ENCODE results near the gene DYNC1LI1.

DYNC1LI1 gene

DNA sequence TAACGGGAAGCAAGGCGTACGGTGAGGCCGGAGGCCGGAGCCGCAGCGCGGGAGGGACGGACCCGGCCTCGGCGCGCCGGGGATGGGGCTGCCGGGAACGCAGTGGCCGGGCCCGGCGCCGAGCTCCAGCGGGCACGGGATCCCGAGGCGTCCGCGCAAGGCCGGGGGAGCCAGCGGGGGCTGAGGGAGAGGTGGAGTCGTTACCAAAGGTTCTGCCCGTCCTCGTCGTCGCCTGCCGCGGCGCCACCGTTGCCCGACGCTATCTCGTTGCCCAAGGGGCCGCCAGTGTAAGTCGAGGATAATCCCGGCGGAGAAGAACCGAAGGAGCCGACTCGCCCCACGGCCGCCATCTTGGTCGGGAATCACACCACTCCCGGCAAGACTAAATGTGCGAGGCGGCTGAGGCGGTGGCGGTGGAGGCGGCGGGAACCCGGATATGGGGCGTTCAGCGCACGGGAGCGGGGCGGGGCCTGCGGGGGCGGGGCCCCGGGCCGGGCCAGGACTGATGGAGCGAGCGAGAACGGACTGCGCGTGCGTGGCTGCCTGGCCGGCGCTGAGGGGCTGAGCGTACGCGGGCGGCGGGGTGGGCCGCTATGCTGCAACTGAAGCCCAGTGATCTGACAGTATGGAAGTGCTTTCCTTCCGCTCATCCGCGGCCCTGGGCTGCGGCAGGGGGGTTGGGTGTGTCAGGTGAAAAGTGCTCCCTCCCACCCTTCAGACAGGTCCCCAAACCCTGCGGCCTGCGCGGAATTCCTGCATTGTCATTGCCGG lies at the start of gene DYNC1LI1:
TSS of gene DYNC1LI1 (minus strand) at position 438 of the 771 bp plus-strand sequence. CDS start at position 350, 88 bp downstream.
- DNase-seq: peak; percentile 89 to 92 (median 90)

DNA sequence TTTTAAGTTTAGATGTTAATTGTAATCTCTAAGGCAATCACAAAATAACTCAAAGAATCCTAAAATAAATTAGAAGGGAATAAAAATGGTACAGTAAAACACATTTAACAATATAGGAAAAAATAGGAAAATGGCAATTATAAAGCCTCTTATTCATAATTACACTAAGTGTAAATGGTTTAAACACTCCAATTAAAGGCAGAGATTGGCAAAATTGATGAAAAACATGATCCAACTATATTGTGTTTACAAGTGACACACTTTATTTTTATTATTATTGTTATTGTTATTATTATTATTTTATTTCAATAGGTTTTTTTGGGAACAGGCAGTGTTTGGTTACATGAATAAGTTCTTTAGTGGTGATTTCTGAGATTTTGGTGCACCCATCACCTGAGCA lies 48.7 kb upstream of the DYNC1LI1 start:
- DNase-seq: no peak

DNA sequence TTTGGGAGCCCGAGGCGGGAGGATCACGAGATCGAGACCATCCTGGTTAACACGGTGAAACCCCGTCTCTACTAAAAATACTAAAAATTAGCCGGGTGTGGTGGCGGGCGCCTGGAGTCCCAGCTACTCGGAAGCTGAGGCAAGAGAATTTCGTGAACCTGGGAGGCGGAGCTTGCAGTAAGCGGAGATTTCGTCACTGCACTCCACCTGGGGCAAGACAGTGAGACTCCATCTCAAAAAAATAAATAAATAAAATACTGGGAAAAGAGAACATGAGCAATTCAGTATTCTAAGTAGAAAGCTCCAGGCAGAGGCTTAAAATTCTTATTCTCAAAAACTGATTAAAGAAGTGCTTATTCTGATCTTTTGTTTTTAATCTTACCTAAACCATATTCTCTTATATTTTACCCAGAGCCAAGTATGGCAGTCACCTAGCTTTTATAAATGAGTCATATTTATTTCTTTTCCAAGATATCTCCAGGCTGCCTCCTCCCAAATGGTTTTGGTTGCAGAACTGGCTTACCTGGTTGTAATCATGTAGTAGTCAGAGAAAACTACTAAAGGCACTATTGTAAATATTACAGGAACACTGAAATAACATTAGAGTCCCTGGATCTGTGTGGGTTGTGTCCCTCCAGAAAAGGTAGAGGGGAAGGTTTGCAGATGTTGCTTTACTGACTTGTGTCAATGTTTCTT lies 45.8 kb upstream of the DYNC1LI1 start:
- no peak for DNase-seq

DNA sequence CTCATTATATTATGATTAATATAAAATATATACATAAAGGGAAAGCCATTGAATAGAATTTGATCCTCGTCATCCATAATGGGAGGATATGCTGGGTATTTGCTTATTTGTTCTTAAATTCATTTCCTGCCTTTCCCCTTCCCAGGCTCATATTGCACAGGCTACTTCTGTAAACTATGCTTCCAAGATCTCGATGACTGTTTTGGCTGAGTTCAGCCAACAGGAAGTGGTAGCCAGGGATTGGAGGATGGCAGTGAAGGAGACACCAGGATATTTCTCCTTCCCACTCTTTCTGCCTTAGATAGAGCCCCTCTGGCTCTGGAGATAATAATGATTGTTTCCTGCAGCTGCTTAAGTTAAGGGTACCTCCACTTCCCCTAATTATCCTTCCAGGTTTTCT lies 44.3 kb upstream of the DYNC1LI1 start:
- no peak for DNase-seq

DNA sequence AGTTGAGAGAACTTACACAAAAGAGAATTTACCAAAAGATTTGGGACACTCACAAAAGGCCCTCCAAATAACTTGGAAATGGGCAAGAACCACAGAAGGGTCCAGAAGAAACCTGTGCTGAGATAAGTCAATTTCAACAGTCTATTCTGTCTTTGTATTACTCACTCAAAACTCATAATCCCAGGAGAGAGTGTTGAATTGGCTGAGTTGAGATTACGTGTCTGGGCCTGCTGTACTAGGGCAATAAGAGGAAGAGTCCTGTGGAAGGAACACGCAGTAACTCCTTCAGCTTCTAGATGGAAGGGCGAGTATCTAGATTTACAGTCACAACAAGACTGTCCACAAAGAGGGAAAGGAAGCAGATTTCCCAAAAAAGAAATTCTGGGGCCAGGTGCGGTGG lies 42.5 kb upstream of the DYNC1LI1 start:
- DNase-seq: no peak

DNA sequence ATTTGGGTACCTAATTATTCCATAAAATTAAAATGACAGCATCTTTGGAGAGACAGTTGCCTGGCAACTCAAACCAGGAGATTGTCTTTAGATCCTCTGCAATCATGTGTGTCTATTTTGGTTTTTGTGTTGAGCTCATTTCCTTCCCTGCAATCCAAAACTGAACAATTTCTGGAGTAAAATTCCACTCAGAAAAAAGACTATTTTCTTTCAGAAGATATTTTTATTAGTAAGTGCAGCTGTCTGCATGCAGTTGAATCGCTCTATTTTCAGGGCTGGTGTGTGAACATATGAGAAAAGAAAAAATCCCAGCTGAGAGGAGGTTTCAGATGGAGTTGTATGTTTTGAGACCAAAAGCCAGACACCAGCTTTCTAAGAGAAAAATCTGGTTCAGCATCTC lies 41.9 kb upstream of the DYNC1LI1 start:
- no peak for DNase-seq

DNA sequence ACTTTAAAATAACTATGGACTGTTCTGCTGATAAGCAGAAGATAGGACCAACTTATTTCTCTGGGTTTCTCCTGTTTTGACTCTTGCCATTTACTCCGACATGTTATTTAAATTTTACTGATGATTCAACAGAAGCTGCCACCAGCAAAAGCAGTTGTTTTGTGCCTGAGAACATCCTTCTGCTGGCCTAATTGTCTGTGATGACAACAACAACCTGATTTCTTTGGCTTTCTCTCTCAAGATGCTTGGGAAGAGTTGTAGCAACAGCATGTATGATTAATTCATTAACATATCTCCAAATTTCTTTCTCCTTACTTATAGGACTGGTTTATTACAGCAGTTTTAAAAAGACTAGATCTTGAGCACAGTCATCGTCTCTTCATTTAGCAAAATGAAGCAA lies 36.9 kb upstream of the DYNC1LI1 start:
- DNase-seq: no peak

DNA sequence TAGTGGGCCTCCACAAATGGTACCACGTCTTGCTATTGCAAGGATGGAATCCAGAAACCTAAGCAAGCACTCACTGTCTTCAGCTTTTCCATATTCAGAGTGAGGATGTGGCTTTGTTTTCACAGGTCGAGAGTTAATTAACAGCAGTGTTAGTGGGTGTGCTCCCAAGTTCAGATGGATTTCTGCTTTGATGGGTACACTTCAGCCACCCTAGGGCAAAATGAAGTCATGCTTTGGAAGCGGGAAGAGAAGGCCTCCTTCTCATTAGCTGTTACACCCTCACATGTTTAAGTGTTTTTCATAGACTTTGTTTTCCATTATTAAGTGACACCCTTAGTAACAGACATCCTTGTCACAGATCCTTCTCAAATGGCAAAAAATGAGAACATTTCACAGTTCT lies 36.3 kb upstream of the DYNC1LI1 start:
- DNase-seq: no peak

DNA sequence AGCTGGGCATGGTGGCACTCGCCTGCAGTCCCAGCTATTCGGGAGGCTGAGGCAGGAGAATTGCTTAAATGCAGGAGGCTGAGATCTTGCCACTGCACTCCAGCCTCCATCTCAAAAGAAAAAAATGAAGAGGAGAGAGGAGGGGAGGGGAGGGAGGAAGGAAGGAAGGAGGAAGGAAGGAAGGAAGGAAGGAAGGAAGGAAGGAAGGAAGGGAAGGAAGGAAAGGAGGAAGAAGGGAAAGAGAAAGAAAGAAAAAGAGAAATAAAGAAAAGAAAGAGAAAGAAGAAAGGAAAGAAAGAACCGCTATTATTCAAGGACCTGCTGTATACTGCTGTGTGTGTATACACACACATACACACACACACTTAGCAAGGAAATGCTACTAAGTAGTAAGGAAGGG lies 35.6 kb upstream of the DYNC1LI1 start:
- DNase-seq: no peak

DNA sequence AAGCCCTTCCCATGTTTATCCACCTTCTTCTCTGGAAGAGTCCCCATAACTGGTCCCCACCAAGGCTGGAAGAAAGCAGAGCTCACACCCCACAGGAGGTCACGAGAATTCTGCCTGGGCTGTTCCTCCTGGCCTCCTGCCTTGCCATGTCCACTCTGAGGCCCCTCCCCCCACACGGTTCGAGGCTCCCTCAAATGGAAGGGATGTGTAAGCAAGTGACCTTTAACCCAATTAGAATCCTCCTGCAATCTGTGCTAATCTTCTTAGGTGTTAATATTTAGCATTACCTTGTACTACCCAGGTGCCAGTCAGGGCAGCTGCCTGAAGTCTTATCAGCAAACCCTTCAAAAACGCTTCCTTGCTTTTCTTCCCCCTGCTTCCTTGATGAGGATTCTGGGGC lies 32.4 kb upstream of the DYNC1LI1 start:
- DNase-seq: no peak

DNA sequence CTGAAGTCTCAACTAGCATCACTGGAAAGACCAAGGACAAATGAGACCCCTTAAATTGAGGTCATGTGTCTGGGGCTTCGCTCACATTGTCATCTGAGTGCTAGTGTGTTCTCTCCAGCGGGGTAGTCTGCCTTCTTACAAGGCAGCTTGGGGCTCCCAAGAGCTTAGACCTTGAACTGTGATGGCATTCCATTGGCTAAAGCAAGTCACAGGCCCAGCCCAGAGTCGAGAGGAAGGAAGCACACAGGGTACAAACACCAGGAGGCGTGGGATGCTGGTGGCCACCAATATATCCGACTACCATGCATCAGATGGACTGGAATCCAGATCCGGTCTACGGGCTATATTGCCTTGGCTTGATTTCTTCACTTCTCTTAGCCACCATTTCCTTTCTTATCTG lies 31.5 kb upstream of the DYNC1LI1 start:
- no peak for DNase-seq

DNA sequence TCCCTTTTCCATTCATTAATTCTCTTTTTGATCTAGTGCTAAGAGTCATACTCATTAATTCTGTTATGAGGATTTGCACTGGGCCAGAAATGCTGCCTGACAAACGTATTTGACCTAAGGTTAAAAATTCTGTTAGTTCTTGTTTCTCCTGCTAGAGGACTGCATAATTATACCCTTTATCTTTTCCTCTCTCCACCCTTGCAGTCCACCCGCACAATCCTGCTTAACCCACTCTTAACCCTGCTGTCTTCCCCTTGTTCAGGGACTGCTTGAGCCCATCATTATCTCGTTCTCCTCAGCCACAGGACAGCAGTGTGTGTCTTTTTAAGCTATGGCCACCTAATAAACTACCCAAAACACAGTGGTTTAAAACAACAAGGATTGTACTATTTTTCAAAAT lies 31.1 kb upstream of the DYNC1LI1 start:
- DNase-seq: no peak

DNA sequence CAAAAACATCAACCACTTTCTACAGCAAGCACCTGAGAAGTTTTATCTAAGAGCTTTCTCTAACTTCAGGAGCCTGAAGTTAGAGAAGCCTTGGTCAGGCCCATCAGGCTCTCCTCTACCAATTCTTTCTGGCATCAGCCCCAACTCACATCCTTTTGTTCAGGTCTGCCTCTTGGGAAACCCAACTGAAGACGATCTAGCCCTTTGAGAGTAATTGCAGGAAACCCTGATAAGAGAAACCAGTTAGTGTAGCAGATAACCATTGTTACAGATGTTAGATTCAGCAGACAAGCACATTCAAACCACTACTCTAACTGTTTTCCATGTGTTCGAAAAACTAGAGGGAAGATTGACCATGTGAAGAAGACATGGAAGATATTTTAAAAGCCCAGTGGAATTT lies 27.0 kb upstream of the DYNC1LI1 start:
- no peak for DNase-seq

DNA sequence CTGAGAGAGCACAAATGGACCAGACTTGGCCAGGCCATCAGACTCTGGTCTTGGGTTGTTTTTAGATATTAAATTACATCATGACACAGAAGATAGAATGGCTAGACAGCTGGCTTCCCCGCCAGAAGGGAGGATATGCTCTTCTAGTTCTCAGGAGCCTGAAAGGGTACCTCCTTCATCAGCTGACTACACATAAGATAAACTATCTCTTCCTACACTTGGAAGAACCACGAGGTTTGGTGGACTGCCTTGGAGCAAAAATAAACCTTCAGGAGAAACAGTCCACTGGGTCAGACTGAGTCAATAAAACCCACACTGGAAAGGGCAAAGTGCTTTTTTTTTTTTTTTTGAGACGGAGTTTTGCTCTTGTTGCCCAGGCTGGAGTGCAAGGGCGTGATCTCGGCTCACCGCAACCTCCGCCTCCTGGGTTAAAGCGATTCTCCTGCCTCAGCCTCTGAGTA lies 26.3 kb upstream of the DYNC1LI1 start:
- peak in 1 of 3 experiments; percentile 5 for DNase-seq

DNA sequence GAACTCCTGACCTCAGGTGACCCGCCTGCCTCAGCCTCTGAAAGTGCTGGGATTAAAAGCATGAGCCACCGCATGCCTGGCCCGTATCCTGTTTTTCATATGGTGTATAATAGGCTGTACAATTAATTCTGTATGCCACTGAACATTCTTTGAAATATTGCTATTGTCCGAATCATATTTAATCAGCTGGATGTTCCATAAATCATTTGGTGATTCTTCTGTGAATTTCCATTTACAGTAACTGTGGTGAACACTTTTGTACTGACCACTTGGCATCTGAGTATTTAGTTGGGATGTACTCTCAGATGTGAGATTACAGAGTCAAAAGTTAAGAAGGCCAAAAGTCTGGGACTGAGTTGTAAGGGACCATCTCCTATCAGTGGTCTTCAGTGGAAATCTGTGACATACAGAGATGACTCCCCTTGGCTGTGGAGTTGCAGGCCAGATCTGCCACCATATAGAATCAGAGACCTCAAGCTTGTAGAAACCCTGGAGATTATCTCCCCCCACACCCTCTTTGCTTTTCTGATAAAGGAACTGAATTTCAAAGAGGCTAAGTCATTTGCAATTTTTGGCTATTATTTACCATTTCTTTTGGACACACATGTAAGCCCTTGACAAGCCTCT lies 25.7 kb upstream of the DYNC1LI1 start:
- DNase-seq: peak in 1 of 3 experiments; percentile 15

DNA sequence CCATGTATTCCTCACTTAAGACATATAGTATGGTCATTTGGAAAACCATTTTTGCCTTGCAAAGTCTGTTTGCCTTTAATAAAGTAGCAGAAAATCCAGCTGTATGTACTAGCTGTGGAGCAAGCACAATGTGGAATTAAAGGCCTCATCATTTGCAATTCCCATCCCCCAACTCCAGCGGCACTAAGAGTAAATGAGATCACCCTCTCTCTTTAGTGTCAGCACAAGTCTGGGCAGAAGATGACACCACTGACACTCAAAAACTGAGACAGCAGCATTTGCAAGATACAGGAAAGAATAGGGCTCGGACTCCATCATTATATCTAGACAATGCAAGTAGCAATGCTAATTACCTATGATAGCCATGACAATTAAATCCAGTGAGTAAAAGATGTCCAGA lies 24.7 kb upstream of the DYNC1LI1 start:
- DNase-seq: peak in 1 of 3 experiments; percentile 6

DNA sequence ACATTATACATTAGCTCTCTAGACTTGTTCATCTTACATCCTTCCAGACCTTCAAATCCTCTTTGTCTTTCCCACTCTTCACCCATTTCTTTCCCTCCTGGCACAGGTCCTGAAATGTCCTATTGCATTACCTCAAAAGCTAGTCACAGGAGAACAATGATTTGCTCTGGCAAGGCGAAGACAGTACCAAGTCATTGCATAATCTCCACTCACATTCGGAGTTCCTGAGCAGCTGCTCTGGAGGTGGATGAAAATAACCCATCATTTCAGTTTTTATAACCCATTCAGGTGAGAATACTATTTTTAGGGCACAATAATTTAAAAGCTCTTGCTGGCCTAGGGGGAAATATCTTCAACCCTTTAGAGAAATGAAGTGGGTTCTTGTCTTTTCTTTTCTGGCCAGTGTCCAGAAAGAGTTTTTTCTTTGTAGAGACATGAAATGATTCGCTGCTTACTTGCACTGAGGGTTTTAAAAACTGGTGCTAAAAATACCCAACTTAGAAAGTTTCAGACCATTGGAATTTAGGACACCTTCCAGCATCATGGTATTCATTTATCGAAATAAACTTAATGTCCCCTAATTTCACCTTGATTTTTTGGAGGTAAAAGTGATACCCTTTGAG lies 23.4 kb upstream of the DYNC1LI1 start:
- DNase-seq: peak in 1 of 3 experiments; percentile 65

DNA sequence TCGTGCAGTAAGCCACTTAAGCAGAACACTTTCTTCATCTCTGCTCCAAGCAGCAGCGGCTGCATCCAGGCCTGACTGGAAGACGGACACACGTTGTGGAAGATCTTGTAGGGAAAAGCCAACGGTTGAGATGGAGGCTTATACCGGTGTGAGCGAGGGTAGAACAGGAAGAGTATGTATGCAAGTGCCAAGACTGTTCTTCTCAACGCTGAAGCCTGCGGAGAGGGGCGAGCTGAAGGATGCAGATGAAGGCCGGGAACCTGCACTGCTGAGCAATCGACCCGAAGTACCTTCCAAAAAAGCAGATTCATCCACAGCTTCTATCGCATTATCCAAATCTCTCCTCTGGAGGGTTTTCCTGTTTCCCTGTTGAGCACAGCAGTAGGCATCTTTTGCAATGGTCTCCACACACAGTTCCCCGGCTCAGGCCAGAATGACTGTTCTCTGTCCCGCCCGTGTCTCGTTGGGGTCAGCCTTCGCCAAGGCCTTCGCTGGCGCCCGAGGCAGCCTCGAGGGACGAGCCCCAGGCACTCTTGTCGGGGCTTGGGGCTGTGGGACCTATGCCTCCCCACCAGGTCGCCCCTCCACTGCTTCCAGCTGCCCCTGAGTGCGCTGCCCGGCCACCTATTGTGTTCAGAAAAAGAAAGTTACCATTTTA lies 22.2 kb upstream of the DYNC1LI1 start:
- DNase-seq: no peak

DNA sequence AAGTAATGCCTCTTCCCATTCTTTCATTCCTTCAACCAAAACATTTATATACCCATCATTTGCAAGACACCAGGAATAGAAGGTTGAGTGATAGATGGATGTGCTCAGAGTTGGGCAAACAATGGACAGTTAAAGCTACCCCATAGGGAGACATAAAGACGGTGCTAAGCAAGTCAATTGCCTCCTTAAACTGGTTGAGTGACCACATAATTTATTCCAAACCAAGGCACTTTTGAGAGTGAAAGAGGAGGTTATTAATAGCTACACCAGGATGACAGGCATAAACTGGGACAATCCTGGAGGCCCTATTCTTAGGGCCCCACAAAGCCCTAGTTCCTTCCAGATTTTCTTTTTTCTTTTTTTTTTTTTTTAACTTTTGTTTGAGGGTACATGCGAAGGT lies 21.4 kb upstream of the DYNC1LI1 start:
- DNase-seq: peak; percentile 4 to 88 (median 47)

DNA sequence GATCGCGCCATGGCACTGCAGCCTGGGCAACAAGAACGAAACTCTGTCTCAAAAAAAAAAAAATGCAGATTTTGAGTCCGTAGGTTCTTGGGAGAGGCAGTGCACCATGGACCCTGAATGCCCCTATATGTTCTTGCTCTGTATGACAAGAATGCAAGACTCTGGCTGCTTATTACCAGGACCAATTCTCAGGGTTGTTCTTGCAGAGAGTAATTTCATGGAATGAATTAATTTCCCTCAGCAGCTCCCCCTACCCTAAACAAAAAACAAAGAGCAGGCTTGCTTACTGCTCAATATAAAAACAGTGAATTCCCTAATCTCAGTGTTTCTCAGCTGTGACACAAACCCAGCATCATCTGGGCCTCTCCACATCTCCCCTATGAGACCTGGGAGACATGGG lies 20.5 kb upstream of the DYNC1LI1 start:
- DNase-seq: no peak

DNA sequence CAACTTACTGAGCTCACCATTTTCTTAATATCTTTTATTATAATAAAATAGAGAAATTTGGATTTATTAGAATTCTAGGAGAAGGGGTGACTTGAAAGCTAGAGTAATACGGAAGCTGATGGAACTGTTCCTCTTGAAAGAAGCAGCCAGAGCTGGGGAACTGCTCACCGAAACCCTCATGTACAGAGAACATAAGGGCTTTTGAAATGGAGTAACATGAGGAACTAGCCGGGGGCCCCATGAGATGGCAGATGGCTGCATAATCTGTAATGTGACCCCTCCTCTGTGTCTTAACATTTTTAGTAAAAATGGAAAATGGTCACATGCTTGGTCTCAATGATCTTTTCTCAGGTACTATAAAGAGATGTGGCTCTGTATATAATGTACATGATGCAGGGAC lies 15.7 kb upstream of the DYNC1LI1 start:
- DNase-seq: peak in 1 of 3 experiments; percentile 24

DNA sequence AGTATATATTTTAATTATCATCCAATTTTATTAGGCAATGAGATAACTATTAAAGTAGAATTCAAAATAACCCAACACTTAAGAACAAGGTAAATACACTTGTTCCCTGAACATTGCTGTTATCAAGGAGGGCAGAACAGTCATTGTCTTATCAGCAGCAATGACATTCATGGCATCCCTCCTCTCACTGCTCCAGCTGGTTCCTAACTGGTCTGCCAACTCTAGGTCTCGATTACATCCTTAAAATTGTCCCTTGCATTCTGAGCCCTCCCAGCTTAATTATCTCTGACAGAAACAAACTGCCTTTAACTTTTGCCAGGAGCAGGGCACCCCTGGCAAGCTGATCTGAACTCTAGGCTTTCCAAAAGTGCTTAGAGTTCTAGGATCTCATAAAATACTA lies 14.0 kb upstream of the DYNC1LI1 start:
- DNase-seq: no peak

DNA sequence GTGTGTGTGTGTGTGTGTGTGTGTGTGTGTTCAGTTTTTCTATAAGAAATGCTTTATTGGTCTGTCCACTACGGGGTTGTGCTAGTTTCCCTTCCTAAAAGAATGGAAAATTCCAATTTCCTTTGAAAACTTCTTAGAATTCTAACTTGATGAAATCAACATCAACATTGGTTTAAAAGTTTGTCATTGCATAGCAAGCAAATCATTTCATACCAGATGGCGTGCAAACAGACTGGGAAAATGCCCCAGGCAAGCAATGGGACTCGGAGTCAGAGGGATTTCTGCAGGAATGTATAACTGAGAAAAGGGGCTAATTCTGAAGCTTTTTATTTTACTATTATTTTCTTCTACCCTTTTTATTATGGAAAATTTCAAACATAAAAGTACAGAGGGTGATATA lies 13.1 kb upstream of the DYNC1LI1 start:
- no peak for DNase-seq

Measured in NCI-H1417 (cell line).